ENCODE data around the gene BBLN.
A peak's percentile ranks its signal among the peaks of the same experiment; 100 is the strongest.

Gene BBLN

GRCh38 chr9:128121924-128122808, 37.9 kb upstream of the BBLN start:
- H3K27ac ChIP-seq, result no peak overlapping the region
- TF ChIP-seq CTCF (IDR thresholded peaks at IDR 0.05) (no peak), ZFX (IDR thresholded peaks at IDR 0.05; ENCODE audit: borderline replicate concordance) (no peak)

GRCh38 chr9:128122809-128123175, 37.3 kb upstream of the BBLN start:
- no peak overlapping the region for H3K27ac ChIP-seq
- no peak for TF ChIP-seq CTCF (IDR thresholded peaks at IDR 0.05)
- TF ChIP-seq ZFX (IDR thresholded peaks at IDR 0.05; ENCODE audit: borderline replicate concordance), result no peak

- H3K27ac ChIP-seq, result no peak overlapping the region
- TF ChIP-seq ZFX (IDR thresholded peaks at IDR 0.05; ENCODE audit: borderline replicate concordance), result no peak
- no peak for TF ChIP-seq CTCF (IDR thresholded peaks at IDR 0.05)
Observed at GRCh38 chr9:128123451-128124080, 36.5 kb upstream of the BBLN start.

- TF ChIP-seq ZFX (IDR thresholded peaks at IDR 0.05; ENCODE audit: borderline replicate concordance), result no peak
- no peak for TF ChIP-seq CTCF (IDR thresholded peaks at IDR 0.05)
- no peak overlapping the region for H3K27ac ChIP-seq
Observed at GRCh38 chr9:128124451-128124850, 35.6 kb upstream of the BBLN start.

GRCh38 chr9:128124873-128125579, 35.0 kb upstream of the BBLN start:
- H3K27ac ChIP-seq, result no peak overlapping the region
- TF ChIP-seq CTCF (IDR thresholded peaks at IDR 0.05), result peak; percentile 79
- TF ChIP-seq ZFX (IDR thresholded peaks at IDR 0.05; ENCODE audit: borderline replicate concordance), result no peak

GRCh38 chr9:128125580-128126354, 34.3 kb upstream of the BBLN start:
- peak overlapping the region; percentile 90 for H3K27ac ChIP-seq
- TF ChIP-seq CTCF (IDR thresholded peaks at IDR 0.05), result no peak
- no peak for TF ChIP-seq ZFX (IDR thresholded peaks at IDR 0.05; ENCODE audit: borderline replicate concordance)
